Measurements from ENCODE around the gene GAB2. TPM values are rescaled to one million over a fixed set of nuclear protein-coding genes. Genes with fewer than 3 reads are reported as not detected.

The GAB2 gene
- total and polyA plus RNA-seq, 7 experiments from 2014 or later: 0.17 to 42.6 (median 3.5) TPM

DNA sequence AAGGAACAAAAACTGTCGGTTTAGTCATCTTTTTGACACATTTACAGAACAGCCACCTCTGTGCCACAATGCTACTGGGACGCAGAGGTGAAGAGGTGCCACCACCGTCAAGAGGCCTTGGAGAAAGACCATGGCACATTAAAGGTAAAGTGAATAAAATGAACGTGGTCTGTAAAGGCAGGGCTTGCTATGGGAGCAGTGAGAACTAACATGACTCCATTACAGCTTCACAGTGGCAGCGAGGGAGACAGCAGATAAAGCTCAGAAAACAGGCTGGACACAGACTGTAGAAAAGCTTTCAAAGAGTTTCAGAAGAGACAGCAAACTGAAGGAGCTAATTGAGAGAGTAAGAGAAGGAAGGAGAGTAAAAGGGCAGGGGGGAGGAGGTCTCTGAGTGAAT, 102.9 kb downstream of the GAB2 start:
- ATAC-seq: no peak
- Mint-ChIP-seq H3K27me3 (no peaks in the 10 kb centered on the region), H3K36me3 (peaks cover 0 to 32% (median 0%) of the 10 kb centered on the region in 5 donors), H3K9me3 (peaks cover 0 to 4% (median 0%) of the 10 kb centered on the region in 11 donors), H3K27ac (no peak overlapping the region), H3K4me3 (no peak overlapping the region), H3K4me1 (peaks cover 0 to 81% (median 2%) of the 10 kb centered on the region in 7 donors)
- H3K27ac ChIP-seq (ENCODE audit: low read depth, low read length): no peak overlapping the region
- DNase-seq: no peak
- no peaks in the 10 kb centered on the region for H3K4me1 ChIP-seq (ENCODE audit: control insufficient read depth in 2 of 2, insufficient read depth in 2 of 2, low read length in 2 of 2)
- POLR2A ChIA-PET: no interaction called here
- H3K36me3 ChIP-seq (ENCODE audit: control insufficient read depth in 2 of 3, insufficient read depth in 3 of 3, low read length in 3 of 3): no peaks in the 10 kb centered on the region
- H3K9me3 ChIP-seq (ENCODE audit: control insufficient read depth in 2 of 3, low read length in 3 of 3): no peaks in the 10 kb centered on the region
- CTCF ChIA-PET: no interaction called here
- H3K27me3 ChIP-seq (ENCODE audit: control insufficient read depth in 2 of 2, insufficient read depth in 2 of 2, low read length in 2 of 2): peaks cover 0 to 3% of the 10 kb centered on the region in 2 donors
- intact Hi-C loops (cut with micrococcal nuclease): no loop called here
- H3K4me3 ChIP-seq (ENCODE audit: low read length): no peak overlapping the region

- Histone ChIP-seq H3K27me3 (ENCODE audit: control insufficient read depth in 2 of 2, insufficient read depth in 2 of 2, low read length in 2 of 2) (peaks cover 0 to 3% of the 10 kb centered on the region in 2 donors), H3K4me3 (ENCODE audit: low read length) (no peak overlapping the region), H3K9me3 (ENCODE audit: control insufficient read depth in 2 of 3, low read length in 3 of 3) (no peaks in the 10 kb centered on the region), H3K36me3 (ENCODE audit: control insufficient read depth in 2 of 3, insufficient read depth in 3 of 3, low read length in 3 of 3) (no peaks in the 10 kb centered on the region), H3K4me1 (ENCODE audit: control insufficient read depth in 2 of 2, insufficient read depth in 2 of 2, low read length in 2 of 2) (no peaks in the 10 kb centered on the region), H3K27ac (ENCODE audit: low read depth, low read length) (no peak overlapping the region)
- no peak for DNase-seq
- CTCF ChIA-PET: no interaction called here
- Mint-ChIP-seq H3K4me1 (peaks cover 0 to 81% (median 5%) of the 10 kb centered on the region in 7 donors), H3K27ac (no peak overlapping the region), H3K36me3 (peaks cover 0 to 35% (median 0%) of the 10 kb centered on the region in 5 donors), H3K4me3 (no peak overlapping the region), H3K27me3 (no peaks in the 10 kb centered on the region), H3K9me3 (peaks cover 0 to 4% (median 0%) of the 10 kb centered on the region in 11 donors)
- intact Hi-C loops (cut with micrococcal nuclease): no loop called here
- ATAC-seq: peak; percentile 78
- POLR2A ChIA-PET: no interaction called here
Measured at GRCh38 chr11:78313898-78314297, 103.7 kb downstream of the GAB2 start.

DNA sequence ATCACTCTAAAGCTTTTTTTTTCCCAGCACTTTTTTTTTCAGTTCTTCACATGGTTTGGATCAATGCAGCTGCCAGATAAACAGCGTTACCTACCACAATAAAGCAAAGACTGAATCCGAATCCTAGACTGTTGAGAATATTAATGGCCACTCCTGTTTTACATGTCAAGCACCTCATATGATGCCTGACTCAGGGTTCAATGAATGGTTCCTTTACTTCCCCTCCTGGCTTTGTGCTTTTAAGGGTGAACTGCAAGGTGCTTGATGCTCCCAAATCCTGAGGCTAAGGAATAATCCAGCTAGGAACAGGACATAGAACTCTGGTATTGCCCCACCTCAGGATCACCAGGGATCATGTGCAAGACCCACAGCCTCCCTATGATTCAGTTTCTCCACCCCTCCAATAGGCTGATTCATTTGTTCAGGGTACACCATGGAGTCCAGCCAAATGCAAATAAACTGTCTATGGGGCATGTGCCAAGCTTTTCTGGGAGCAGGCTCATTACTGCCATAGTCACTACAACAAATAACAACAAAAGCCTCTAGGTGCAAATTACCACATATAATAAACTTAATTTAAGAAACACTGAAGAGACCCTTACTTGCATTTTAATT, 104.3 kb downstream of the GAB2 start:
- Mint-ChIP-seq H3K27me3 (no peaks in the 10 kb centered on the region), H3K4me3 (no peak overlapping the region), H3K9me3 (peaks cover 0 to 4% (median 0%) of the 10 kb centered on the region in 11 donors), H3K27ac (no peak overlapping the region), H3K36me3 (peaks cover 0 to 38% (median 0%) of the 10 kb centered on the region in 5 donors), H3K4me1 (peaks cover 0 to 80% (median 5%) of the 10 kb centered on the region in 7 donors)
- intact Hi-C loops (cut with micrococcal nuclease): no loop called here
- DNase-seq (no peak), ATAC-seq (no peak)
- ChIA-PET CTCF (no interaction called here), POLR2A (no interaction called here)
- no peaks in the 10 kb centered on the region for H3K36me3 ChIP-seq (ENCODE audit: control insufficient read depth in 2 of 3, insufficient read depth in 3 of 3, low read length in 3 of 3)
- no peaks in the 10 kb centered on the region for H3K9me3 ChIP-seq (ENCODE audit: control insufficient read depth in 2 of 3, low read length in 3 of 3)
- H3K4me1 ChIP-seq (ENCODE audit: control insufficient read depth in 2 of 2, insufficient read depth in 2 of 2, low read length in 2 of 2): no peaks in the 10 kb centered on the region
- peaks cover 0 to 3% of the 10 kb centered on the region in 2 donors for H3K27me3 ChIP-seq (ENCODE audit: control insufficient read depth in 2 of 2, insufficient read depth in 2 of 2, low read length in 2 of 2)
- no peak overlapping the region for H3K4me3 ChIP-seq (ENCODE audit: low read length)
- H3K27ac ChIP-seq (ENCODE audit: low read depth, low read length): no peak overlapping the region

DNA sequence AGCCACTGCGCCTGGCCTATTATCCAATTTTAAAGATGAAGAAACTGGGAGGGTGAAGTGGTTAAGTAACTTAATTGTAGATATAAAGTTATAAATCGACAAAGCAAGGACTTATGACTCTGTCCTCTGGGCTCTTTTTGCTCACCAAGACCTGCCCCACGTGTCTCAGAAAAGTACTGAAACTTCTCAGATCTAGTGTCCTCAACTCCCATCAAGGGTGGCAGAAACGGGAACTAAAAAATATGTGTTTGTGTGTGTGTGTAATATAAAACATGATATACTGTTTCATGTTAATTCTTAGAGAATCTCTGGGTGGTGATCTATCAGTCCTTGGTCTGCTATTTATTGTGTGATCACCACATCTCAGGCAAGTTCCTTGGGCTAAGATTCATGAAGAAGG, 104.9 kb downstream of the GAB2 start:
- ChIA-PET POLR2A (interaction anchor here (0.6 kb wide), 1 partner anchor 34 kb away, joined by 5 read pairs; no protein-coding TSS in a partner anchor), CTCF (no interaction called here)
- peak overlapping the region in 1 of 9 donors; percentile 51 for H3K27ac Mint-ChIP-seq
- DNase-seq: no peak
- ATAC-seq: no peak
- H3K27ac ChIP-seq (ENCODE audit: low read depth, low read length): no peak overlapping the region
- H3K36me3 ChIP-seq (ENCODE audit: control insufficient read depth in 2 of 3, insufficient read depth in 3 of 3, low read length in 3 of 3): no peaks in the 10 kb centered on the region
- H3K4me3 ChIP-seq (ENCODE audit: low read length): no peak overlapping the region
- H3K4me1 Mint-ChIP-seq: peaks cover 0 to 77% (median 7%) of the 10 kb centered on the region in 7 donors
- H3K9me3 ChIP-seq (ENCODE audit: control insufficient read depth in 2 of 3, low read length in 3 of 3): no peaks in the 10 kb centered on the region
- H3K4me3 Mint-ChIP-seq: peak overlapping the region in 1 of 10 donors; percentile 43
- H3K27me3 Mint-ChIP-seq: no peaks in the 10 kb centered on the region
- H3K27me3 ChIP-seq (ENCODE audit: control insufficient read depth in 2 of 2, insufficient read depth in 2 of 2, low read length in 2 of 2): peaks cover 0 to 3% of the 10 kb centered on the region in 2 donors
- peaks cover 0 to 37% (median 0%) of the 10 kb centered on the region in 5 donors for H3K36me3 Mint-ChIP-seq
- no peaks in the 10 kb centered on the region for H3K4me1 ChIP-seq (ENCODE audit: control insufficient read depth in 2 of 2, insufficient read depth in 2 of 2, low read length in 2 of 2)
- peaks cover 0 to 4% (median 0%) of the 10 kb centered on the region in 11 donors for H3K9me3 Mint-ChIP-seq
- intact Hi-C loops (cut with micrococcal nuclease): loop anchor here in 1 of 2 donors (1.0 kb wide), 1 partner anchor 13 kb away; no protein-coding TSS in a partner anchor

GRCh38 chr11:78311702-78312371, 105.8 kb downstream of the GAB2 start:
- POLR2A ChIA-PET: interaction anchor here (0.6 kb wide), 1 partner anchor 35 kb away, joined by 5 read pairs; no protein-coding TSS in a partner anchor
- no peak for DNase-seq
- Histone ChIP-seq H3K27ac (ENCODE audit: low read depth, low read length) (no peak overlapping the region), H3K27me3 (ENCODE audit: control insufficient read depth in 2 of 2, insufficient read depth in 2 of 2, low read length in 2 of 2) (peaks cover 0 to 3% of the 10 kb centered on the region in 2 donors), H3K4me1 (ENCODE audit: control insufficient read depth in 2 of 2, insufficient read depth in 2 of 2, low read length in 2 of 2) (no peaks in the 10 kb centered on the region), H3K9me3 (ENCODE audit: control insufficient read depth in 2 of 3, low read length in 3 of 3) (no peaks in the 10 kb centered on the region), H3K36me3 (ENCODE audit: control insufficient read depth in 2 of 3, insufficient read depth in 3 of 3, low read length in 3 of 3) (no peaks in the 10 kb centered on the region), H3K4me3 (ENCODE audit: low read length) (no peak overlapping the region)
- Mint-ChIP-seq H3K36me3 (peaks cover 0 to 34% (median 0%) of the 10 kb centered on the region in 5 donors), H3K9me3 (peaks cover 0 to 4% (median 0%) of the 10 kb centered on the region in 11 donors), H3K4me3 (peak overlapping the region in 1 of 10 donors; percentile 54), H3K27ac (peak overlapping the region in 1 of 9 donors; percentile 76), H3K4me1 (peaks cover 0 to 76% (median 5%) of the 10 kb centered on the region in 7 donors), H3K27me3 (no peaks in the 10 kb centered on the region)
- peak; percentile 44 for ATAC-seq
- CTCF ChIA-PET: no interaction called here
- intact Hi-C loops (cut with micrococcal nuclease): loop anchor here in 1 of 2 donors (1.0 kb wide), 1 partner anchor 13 kb away; no protein-coding TSS in a partner anchor

GRCh38 chr11:78310500-78310909, 107.1 kb downstream of the GAB2 start:
- no peaks in the 10 kb centered on the region for H3K9me3 Mint-ChIP-seq
- Histone ChIP-seq H3K27me3 (ENCODE audit: control insufficient read depth in 2 of 2, insufficient read depth in 2 of 2, low read length in 2 of 2) (peaks cover 0 to 3% of the 10 kb centered on the region in 2 donors), H3K27ac (ENCODE audit: low read depth, low read length) (no peak overlapping the region), H3K4me3 (ENCODE audit: low read length) (no peak overlapping the region), H3K36me3 (ENCODE audit: control insufficient read depth in 2 of 3, insufficient read depth in 3 of 3, low read length in 3 of 3) (no peaks in the 10 kb centered on the region), H3K9me3 (ENCODE audit: control insufficient read depth in 2 of 3, low read length in 3 of 3) (no peaks in the 10 kb centered on the region), H3K4me1 (ENCODE audit: control insufficient read depth in 2 of 2, insufficient read depth in 2 of 2, low read length in 2 of 2) (no peaks in the 10 kb centered on the region)
- ChIA-PET POLR2A (no interaction called here), CTCF (interaction anchor here (0.6 kb wide), 1 partner anchor 50 kb away, joined by 4 read pairs; no protein-coding TSS in a partner anchor)
- no peak for ATAC-seq
- intact Hi-C loops (cut with micrococcal nuclease): no loop called here
- H3K27ac Mint-ChIP-seq: no peak overlapping the region
- H3K36me3 Mint-ChIP-seq: peaks cover 0 to 26% (median 0%) of the 10 kb centered on the region in 5 donors
- peak overlapping the region in 1 of 10 donors; percentile 48 for H3K4me3 Mint-ChIP-seq
- peaks cover 0 to 68% (median 5%) of the 10 kb centered on the region in 7 donors for H3K4me1 Mint-ChIP-seq
- DNase-seq: no peak
- H3K27me3 Mint-ChIP-seq: no peaks in the 10 kb centered on the region
